DMS53 (cell line): ENCODE measurements around the gene CHADL.
"Not testable (repeated sequence)": the region's sequence is repeated elsewhere in the genome, so short reads cannot be mapped to it uniquely, and the experiment has no call there.

Experiments used
- DNase-seq: peaks from one replicate; lab custom pipeline; 2025; lab: John Stamatoyannopoulos, UW

CHADL gene, protein sequence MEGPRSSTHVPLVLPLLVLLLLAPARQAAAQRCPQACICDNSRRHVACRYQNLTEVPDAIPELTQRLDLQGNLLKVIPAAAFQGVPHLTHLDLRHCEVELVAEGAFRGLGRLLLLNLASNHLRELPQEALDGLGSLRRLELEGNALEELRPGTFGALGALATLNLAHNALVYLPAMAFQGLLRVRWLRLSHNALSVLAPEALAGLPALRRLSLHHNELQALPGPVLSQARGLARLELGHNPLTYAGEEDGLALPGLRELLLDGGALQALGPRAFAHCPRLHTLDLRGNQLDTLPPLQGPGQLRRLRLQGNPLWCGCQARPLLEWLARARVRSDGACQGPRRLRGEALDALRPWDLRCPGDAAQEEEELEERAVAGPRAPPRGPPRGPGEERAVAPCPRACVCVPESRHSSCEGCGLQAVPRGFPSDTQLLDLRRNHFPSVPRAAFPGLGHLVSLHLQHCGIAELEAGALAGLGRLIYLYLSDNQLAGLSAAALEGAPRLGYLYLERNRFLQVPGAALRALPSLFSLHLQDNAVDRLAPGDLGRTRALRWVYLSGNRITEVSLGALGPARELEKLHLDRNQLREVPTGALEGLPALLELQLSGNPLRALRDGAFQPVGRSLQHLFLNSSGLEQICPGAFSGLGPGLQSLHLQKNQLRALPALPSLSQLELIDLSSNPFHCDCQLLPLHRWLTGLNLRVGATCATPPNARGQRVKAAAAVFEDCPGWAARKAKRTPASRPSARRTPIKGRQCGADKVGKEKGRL

DNA sequence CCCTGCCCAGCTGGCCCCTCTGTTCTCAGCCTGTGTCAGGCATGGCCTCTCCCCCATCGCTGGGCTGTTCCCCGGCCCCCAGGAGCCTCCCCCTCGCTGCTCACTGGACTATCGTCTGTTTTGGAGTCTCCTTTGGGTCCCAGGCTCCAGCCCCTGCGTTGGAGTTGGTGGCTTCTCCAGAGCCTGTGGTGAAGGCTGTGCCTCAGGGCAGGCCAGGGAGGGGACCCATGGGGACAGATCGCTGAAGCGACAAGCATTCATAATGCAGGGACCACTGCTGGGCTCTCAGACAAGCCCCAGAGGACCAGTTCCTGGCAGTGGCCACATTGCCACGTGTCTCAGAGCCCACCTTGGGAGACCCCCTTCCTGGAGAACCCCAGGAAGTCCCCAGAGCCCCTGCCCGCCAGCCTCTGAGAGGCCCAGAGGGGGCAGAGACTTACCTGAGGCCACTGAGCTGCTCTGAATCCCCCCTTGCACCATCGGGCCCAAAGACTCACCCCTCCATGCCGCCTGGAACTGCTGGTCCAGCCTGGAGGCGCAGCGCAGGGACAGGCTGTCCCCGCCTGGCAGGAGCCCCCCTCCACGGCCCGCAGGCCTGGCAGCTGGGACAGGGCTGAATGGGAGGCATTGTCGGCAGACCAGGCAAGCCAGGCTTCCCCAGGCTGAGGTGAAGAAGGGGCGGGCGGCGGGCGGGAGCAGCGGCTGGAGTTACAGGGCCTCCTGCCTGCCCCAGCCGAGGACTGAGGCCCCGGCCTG lies at the start of gene CHADL:
TSS of gene CHADL (minus strand) at position 555 of the 756 bp plus-strand sequence. CDS start at position 505, 50 bp downstream.
- DNase-seq = peak; percentile 14

DNA sequence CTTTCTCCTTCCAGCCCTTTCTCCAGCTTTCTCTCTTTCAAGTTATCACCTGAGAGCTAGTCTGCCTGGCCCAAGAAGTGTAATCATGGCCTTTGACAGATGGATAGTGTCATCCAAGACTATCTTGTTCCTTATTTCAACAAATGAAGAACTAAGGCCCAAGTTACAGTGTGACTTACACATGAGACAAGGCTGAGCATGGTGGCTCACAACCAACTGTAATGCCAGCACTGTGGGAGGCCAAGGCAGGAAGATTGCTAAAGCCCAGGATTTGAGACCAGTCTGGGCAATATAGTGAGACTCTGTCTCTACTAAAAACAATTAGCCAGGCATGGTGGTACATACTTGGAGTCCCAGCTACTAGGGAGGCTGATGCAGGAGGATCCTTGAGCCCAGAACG lies 48.9 kb upstream of the CHADL start:
- no peak for DNase-seq

DNA sequence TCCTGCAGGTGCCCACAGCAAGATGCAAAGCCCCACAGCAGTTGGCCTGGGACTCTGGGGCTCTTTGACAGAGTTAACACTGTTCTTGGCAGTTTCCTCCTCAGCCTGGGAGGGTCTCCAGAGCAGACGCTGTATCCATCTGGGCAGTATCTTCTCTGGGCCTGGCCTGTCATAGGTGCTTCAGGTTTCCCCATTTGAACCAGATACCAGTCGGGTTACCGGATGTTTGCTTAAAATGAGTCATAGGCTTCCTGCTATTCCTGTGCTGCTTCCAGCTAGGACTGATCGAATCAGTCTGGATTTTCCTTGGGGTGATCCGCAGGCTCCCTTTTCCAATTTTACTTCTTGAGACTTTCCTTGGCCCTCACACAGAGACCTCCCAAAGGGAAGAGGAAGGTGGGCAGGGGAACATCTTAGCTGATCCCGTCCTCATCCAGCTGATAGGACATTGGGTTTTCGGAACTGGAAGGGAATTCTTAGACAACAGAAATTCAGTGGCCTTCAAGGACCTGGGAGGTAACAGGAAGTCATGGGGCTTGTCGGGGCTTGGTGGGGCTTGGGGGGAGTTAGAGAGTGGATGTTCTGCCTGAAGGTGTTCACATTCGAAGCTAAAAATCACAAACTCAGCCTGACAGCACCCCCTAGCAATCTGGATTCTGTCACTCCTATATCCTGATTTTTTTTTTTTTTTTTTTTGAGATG lies 47.7 kb upstream of the CHADL start:
- DNase-seq = peak; percentile 96

DNA sequence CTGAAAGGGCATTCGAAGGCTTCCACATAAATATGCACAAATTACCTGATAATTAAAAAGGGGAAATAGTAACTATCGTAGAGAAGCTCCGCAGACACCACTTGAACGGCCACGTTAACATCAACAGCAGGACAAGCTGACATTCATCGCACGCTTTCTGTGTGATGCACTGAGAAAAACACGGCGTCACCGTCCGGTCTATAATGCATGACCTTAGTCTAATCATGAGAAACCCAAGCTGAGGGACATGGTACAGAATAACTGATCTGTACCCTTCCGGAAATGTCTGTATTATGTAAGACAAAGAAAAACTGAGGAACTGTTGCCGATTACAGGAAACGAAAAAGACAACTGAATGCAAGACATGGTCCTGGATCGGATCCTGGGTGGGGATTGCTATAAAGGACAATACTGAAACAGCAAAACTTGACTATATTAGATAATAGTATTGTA lies 45.9 kb upstream of the CHADL start:
- DNase-seq = peak; percentile 87

DNA sequence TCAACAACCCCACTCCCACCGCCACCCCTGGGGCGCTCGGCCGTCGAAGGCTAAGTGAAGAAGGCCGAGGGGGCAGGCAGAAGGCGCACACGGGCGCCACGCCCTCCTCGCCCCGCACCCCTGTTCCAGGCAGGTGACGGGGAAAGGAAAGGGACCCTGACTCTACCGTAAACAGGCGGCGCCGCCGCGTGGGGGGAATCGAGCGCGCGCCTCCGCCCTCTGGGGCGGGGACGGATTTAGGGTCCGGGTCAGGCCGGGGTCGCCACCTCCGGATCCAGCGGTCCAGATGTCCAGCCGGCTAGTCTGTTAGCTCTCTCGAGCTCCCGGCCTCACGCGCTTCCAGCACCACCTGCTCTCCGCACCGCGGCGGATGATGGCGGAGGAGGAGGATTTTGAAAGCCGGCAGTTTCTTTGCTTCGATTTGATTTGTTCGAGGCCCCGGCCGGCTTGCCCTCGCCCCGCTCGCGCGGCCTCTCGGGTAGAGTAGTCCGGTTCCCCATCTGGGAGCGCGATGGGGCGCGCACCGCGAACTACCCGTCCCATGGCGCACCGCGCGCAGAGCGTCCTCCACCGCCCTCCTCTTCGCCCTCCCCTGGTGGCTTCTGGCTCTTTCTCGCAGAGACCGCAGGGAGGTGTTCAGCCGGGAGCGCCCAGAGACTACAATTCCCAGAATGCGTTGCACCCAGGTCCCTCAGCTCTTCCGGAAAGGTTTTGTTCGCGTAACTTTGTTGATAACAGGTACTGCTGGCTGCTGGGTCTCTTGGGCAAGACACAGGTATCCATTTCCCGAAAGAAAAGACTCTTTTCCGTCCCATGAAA lies 45.3 kb upstream of the CHADL start, which contains the start of gene RANGAP1:
TSS of gene RANGAP1 (minus strand) at position 368 of the 819 bp plus-strand sequence. CDS start 5,143 bp downstream, outside the sequence.
- DNase-seq = peak; percentile 99

DNA sequence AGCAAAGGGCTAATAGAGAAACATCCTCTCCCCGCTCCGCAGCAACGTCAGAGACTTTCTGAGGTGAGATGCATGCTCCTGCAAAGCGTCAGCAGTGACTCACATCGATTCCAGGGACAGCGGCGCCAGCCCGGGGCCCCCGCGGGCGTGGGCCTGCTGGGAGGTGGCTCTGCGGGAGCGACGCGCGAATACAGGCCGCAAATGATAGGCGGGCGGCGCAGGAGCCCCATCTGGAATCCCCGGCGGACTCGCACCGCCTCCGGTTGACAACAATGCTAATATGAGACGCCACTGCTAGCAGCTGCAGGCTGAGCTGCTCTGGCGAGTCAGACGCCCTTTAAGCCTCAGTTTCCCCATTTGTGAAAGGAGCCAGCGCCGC lies 44.7 kb upstream of the CHADL start:
- DNase-seq = peak; percentile 85

DNA sequence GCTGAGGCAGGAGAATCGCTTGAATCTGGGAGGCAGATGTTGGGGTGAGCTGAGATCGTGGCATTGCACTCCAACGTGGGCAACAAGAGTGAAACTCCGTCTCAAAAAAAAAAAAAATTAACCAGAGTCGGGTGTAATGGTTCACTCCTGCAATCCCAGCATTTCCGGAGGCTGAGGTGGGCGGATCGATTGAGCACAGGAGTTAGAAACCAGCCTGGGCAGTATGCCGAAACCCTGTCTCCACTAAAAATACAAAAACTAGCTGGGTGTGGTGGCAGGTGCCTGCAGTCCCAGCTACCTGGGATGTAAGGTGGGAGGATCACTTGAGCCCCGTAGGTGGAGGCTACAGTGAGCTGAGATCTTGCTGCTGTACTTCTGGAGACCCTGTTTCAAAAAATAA lies 43.7 kb upstream of the CHADL start:
- no peak for DNase-seq

DNA sequence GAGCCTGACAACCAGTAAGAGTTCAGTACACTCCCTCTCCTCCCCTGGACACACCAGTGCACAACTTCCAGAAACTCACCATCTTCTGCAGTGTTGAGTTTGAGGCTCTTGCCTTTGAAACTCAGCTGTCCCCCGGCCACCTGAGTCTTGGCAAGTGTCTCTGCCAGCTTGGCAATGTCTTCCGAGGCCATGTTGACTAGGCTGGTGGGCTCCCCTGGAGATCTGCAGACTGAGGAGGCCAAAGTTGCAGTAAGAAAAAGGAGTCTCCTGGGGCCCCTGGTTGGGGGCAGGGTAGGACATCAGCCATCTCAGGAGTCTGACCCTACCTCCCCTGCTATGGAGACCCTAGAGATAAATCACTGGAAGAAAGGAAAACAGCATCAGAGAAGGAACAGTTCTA lies 40.1 kb upstream of the CHADL start:
- no peak for DNase-seq

DNA sequence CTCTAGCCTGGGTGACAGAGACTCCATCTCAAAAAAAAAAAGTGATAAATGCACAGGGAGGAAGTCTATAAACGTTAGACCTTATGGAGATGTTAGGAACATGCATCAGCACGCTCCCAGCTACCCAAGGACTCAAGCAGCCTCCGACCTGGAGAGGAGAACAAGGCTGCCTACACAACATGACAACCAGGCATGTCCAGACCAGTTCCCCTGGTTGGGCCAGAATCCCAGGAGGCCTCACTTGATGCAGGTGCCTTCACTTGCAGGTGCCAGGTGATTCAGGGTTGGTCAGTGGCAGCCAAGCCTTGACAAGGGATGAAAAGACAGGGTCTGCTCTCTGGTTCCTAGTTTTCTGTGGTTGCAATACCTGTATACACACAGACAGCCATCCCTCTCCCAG lies 39.3 kb upstream of the CHADL start:
- DNase-seq = no peak

DNA sequence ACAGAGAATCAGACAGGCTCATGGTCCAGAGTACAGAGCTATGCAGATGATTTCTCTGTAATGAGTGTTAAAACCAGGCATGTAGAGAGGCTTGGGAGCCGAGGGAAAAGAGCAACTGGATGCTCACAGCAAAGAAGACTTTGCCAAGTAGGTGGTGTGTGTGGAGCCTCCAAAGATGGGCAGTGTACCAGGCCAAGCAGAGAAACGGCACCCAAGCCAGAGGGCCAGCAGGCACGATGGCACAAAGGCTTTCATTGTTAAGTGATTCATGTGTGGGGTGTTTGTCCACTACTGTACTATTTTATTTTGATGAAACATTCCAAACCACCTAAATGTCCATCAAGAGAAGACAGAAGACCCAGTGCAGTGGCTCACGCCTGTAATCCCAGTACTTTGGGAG lies 34.1 kb upstream of the CHADL start:
- no peak for DNase-seq

DNA sequence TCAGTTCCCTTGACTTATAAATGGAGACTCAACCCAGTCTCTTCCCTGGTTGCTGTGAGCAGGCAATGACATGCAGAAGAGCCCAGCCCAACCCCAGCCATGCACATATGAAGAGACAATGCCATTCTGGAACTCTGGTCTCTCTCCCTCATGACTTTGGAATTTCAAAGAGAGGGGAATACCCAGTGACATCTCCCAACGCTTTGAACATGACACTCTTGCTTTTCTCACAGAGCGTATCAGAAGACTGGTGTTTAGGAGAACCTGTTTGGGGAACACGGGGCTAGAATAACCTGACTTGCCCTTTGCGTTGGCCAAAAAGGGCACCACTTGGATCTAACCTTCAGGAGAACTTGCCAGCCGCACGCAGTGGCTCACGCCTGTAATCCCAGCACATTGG lies 32.4 kb upstream of the CHADL start:
- no peak for DNase-seq

DNA sequence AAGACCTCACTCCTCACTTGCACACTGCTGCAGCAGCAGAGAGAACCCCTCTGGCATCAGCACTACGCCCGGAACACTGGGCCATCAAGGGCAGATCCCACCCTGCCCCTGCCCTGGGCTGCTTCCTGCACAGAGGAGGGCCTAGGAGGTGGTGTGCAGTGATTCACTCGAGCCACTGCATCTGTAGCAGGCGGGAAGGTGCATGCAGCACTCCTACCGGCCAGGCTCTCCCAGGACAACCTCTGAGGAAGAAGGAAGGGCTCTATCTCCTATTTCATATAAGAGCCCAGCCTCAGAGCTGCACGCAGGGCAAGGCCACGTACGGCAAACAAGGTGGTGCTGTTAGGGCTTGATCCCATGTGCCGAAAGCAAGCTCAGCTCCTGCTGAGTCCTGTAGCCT lies 31.1 kb upstream of the CHADL start:
- DNase-seq = no peak

DNA sequence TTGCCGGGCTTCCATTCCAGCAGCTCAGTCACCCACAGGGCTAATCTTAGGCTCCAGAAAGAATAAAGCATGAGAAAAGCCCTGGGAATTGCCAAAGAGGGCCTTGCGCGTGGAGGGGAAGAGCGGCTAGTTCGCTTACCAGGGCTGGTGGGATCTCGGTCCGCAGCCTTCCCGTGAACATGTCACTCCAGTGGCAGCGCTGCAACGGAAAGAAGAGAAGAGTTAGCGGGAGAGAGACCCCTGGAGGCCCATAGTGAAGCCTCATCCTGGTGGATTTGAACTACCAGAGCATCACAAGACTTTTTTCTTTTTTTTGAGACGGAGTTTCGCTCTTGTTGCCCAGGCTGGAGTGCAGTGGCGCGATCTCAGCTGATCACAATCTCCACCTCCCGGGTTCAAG lies 27.2 kb upstream of the CHADL start:
- DNase-seq = no peak

DNA sequence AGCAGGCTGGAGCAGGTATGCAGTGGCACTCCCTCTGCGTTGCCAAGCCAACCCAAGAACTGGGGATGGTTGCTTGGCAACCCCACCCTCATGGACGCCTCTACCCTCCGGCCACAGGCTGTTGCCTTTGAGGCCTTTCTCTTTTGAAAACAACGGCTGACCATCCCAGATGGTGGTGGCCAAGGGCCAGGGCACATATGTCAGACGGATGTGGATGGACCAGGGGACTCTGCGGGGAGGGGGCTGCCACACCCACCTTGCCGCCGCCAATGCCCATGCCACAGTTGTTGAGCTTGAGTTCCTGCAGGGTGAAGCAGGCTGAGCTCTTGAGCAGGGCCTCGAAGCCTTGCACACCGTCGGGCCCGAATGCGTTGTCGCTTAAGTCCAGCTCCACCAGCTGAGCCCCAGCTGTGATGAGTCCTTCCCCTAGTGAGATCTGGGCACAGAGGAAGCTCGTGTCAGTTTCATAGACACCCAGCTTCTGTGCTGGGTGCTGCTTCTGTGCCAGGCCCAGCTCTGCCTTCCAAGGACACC lies 23.7 kb upstream of the CHADL start:
- DNase-seq = no peak

DNA sequence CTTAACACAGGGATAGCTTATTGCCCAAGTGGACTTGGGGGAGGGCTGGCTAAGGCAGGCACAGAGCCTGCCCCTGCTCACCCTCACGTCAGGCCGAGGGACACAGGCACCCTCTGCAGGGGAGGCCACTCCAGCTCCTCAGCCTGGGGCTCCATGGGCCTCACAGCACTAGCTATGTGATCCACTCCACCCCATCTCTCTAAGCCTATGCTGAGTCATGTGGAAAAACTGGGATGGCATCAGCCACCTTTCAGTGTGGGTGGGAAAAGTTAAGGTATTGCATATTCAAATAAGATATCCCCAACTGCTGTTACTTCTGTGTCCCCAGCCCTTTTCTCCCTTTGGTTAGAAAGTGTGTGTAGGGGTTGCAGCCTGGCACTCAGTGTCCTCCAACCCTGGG lies 23.0 kb upstream of the CHADL start:
- DNase-seq = no peak

DNA sequence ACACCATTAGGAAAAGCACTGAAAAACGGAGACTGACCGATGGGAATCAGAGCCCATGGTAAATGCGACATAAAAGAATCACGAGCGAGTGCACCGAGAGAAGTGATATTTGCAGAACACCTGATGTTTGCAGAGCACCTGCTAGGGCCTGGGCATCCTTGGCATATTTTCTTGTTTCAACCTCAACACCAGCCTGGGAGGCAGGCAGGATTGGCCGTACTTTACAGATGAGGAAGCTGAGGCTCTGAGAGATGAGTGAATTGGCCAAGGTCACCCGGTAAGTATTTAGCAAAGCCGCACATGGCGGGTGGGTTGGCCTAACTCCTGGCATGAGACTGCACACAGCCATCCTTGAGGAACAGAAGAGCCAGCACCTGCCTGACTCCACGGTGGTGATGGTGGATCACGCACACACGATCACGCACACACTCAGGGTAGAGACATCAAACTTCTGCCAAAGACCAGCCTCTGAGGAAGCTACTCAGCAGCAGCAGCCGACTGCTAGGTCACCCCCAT lies 21.6 kb upstream of the CHADL start:
- no peak for DNase-seq

DNA sequence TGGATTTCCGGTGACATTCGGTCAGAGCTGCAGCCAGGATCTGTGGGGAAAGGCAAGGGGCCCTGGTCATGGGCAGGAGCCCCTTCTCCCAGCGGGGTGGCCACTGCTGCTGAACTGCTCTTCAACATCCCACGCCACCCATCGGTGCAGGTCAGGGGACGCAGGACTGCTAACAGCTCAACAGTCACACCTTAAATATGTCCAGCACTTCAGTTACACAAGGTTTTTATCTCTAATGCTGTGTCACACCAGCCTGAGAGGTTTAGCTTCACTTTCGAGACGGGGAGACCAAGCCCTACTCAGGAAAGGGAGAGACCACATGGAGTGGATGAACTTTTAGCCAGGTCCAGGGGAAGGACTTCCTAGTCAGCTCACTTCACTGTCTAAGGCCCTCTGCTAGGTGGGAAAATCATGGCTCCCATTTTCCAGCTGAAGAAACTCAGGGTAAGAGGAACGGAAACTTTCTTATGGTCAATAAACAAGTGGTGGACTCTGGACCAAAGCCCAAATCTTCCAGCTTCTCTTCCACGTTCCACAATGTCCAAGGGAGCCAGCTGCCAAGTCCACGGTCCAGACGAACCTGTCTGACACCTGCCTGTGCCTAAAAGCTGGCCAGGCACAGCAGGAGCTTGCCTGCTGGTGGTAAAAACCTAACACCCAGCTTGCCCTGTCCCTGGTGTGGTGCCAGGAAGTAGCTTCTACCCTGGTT lies 21.0 kb upstream of the CHADL start:
- DNase-seq = no peak

DNA sequence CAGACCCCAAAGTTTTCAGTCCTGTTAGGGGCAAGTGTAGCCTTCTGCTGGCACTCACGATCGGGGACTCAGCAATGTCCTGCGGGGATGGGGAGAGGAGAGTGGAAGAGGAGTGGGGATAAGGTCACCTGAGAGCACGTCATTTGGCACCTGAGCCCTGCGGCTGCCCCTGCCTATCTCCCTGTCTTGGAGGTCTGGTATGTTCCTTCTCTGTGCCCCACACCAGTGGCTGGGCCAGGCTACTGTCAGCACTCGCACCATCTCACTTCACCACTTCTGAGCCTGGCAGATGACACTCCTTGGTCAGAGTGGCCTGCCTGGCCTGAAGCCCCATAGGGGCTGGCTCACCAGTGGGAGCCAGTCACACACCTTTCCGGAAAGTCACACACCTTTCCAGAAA lies 20.1 kb upstream of the CHADL start:
- no peak for DNase-seq

DNA sequence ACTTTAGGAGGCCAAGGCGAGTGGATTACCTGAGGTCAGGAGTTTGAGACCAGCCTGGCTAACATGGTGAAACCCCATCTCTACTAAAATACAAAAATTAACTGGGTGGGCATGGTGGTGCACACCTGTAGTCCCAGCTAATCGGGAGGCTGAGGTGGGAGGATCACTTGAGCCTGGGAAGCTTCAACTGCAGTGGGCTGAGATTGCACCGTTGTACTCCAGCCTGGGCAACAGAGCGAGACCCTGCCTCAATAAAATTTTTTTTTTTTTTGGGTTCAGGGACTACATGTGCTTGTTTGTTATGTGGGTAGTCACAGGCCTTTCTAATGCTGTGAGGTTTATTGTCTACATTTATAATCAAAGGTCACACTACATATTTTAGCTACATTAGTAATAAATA lies 19.0 kb upstream of the CHADL start:
- not testable (repeated sequence) for DNase-seq

DNA sequence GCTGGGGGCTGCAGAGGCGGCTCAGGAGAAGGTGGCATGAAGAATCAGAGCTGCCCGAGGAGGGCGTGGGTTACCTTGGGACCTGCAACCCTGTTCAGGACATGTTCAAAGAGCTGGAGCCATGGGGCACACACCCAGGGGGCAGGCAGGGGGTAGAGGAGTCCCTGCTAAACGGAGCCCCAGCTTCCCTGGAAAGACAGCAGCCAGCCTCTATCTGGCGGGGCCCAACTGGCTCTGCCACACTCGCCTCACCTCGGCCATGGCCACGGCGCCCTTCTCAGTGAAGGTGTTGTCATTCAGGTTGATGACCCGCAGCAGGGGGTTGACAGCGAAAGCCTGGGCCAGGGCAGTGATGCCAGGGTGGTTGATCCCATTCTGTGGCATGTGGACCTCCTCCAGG lies 17.0 kb upstream of the CHADL start:
- DNase-seq = no peak
